ENCODE data around the gene COL5A3. TPM values are rescaled to one million over a fixed set of nuclear protein-coding genes. Genes with fewer than 3 reads are reported as not detected.

COL5A3 gene
- total and polyA plus RNA-seq, 12 donors = 3.8 to 35.6 (median 10.7) TPM

GRCh38 chr19:9912551-9913236, 97.6 kb downstream of the COL5A3 start:
- DNase-seq = no peak
- no peak overlapping the region for H3K27ac ChIP-seq
- peak overlapping the region in 7 of 10 donors; percentile 38 to 57 (median 47) for H3K4me3 ChIP-seq
- no peak for TF ChIP-seq CTCF (IDR thresholded peaks at IDR 0.05)
- no peaks in the 10 kb centered on the region for H3K9me3 ChIP-seq
- whole genome bisulfite sequencing, 2 donors = 29 to 30% methylated on average over 24 of the region's 24 CpGs
- peaks cover 10 to 87% (median 51%) of the 10 kb centered on the region in 7 donors for H3K27me3 ChIP-seq
- intact Hi-C loops (cut with DNase I) = loop anchor here in 1 of 10 donors (10.0 kb wide), 1 partner anchor 68 kb away; no protein-coding TSS in a partner anchor
- no peak for ATAC-seq
- no peaks in the 10 kb centered on the region for H3K36me3 ChIP-seq
- H3K4me1 ChIP-seq = peaks cover 5 to 20% (median 14%) of the 10 kb centered on the region in 9 donors

GRCh38 chr19:9911524-9912185, 98.6 kb downstream of the COL5A3 start:
- no peak for TF ChIP-seq CTCF (IDR thresholded peaks at IDR 0.05)
- H3K4me1 ChIP-seq = peaks cover 5 to 20% (median 14%) of the 10 kb centered on the region in 9 donors
- WGBS, 2 donors = 64 to 67% methylated on average over 6 of the region's 6 CpGs
- H3K27me3 ChIP-seq = peaks cover 10 to 76% (median 51%) of the 10 kb centered on the region in 7 donors
- no peak for DNase-seq
- no peaks in the 10 kb centered on the region for H3K36me3 ChIP-seq
- H3K9me3 ChIP-seq = no peaks in the 10 kb centered on the region
- no peak for ATAC-seq
- intact Hi-C loops (cut with DNase I) = loop anchor here in 1 of 10 donors (10.0 kb wide), 1 partner anchor 67 kb away; no protein-coding TSS in a partner anchor
- no peak overlapping the region for H3K27ac ChIP-seq
- no peak overlapping the region for H3K4me3 ChIP-seq

- Histone ChIP-seq H3K4me1 (peaks cover 5 to 20% (median 14%) of the 10 kb centered on the region in 9 donors), H3K27me3 (peaks cover 10 to 67% (median 51%) of the 10 kb centered on the region in 7 donors), H3K27ac (no peak overlapping the region), H3K9me3 (no peaks in the 10 kb centered on the region), H3K36me3 (no peaks in the 10 kb centered on the region), H3K4me3 (no peak overlapping the region)
- ATAC-seq (no peak), DNase-seq (no peak)
- intact Hi-C loops (cut with DNase I) = loop anchor here in 1 of 10 donors (10.0 kb wide), 1 partner anchor 66 kb away; no protein-coding TSS in a partner anchor
- 92 to 95% methylated on average over 1 of the region's 1 CpG for WGBS, 2 donors
- TF ChIP-seq CTCF (IDR thresholded peaks at IDR 0.05) = no peak
Observed at GRCh38 chr19:9910625-9911024, 99.7 kb downstream of the COL5A3 start.

Small RNA genes lying within 50 kb of the gene (microRNA-seq; reads per million reads assigned to microRNA genes)
- gene MIR5589 = 0 reads per million in 2 donors

Other genes starting within 250 kb of the COL5A3 start
- gene ZNF846, start 241.8 kb downstream of the COL5A3 start, total RNA-seq = 10 to 100 TPM in 5 of 10 donors, 1 to 10 TPM in 5; 6.2 to 16.2 (median 10.1) TPM
- 10 to 100 TPM in 1 of 2 donors, 1 to 10 TPM in 1; 3.9 to 21.4 TPM for gene ZNF846, start 241.8 kb downstream of the COL5A3 start, polyA plus RNA-seq
- 10 to 100 TPM; 10.5 to 13.8 (median 11.5) TPM for gene FBXL12, start 191.4 kb downstream of the COL5A3 start, total RNA-seq
- 10 to 100 TPM; 13.5 to 19.5 TPM for gene FBXL12, start 191.4 kb downstream of the COL5A3 start, polyA plus RNA-seq
- 100 to 1,000 TPM; 483 to 573 (median 516) TPM for gene UBL5, start 182.6 kb downstream of the COL5A3 start, total RNA-seq
- 1,000 to 10,000 TPM in 1 of 2 donors, 100 to 1,000 TPM in 1; 914 to 1,564 TPM for gene UBL5, start 182.6 kb downstream of the COL5A3 start, polyA plus RNA-seq
- gene PIN1, start 175.2 kb downstream of the COL5A3 start, total RNA-seq = 100 to 1,000 TPM in 2 of 10 donors, 10 to 100 TPM in 8; 81.1 to 109 (median 90.8) TPM
- 100 to 1,000 TPM in 1 of 2 donors, 10 to 100 TPM in 1; 74.6 to 152 TPM for gene PIN1, start 175.2 kb downstream of the COL5A3 start, polyA plus RNA-seq
- gene OLFM2, start 74.0 kb downstream of the COL5A3 start, total RNA-seq = 1 to 10 TPM in 8 of 10 donors, under 1 TPM in 2; 0.30 to 4.1 (median 1.4) TPM
- 1 to 10 TPM; 2.3 to 8.0 TPM for gene OLFM2, start 74.0 kb downstream of the COL5A3 start, polyA plus RNA-seq
- gene RDH8, start 3.0 kb upstream of the COL5A3 start, total RNA-seq = not detected
- not detected for gene RDH8, start 3.0 kb upstream of the COL5A3 start, polyA plus RNA-seq
- 10 to 100 TPM in 4 of 10 donors, 1 to 10 TPM in 6; 4.0 to 18.9 (median 9.6) TPM for gene SHFL, start 75.8 kb upstream of the COL5A3 start, total RNA-seq
- gene SHFL, start 75.8 kb upstream of the COL5A3 start, polyA plus RNA-seq = 10 to 100 TPM; 11.1 to 30.2 TPM
- under 1 TPM in 1 of 10 donors, not detected in 9; 0.14 TPM for gene ANGPTL6, start 92.2 kb upstream of the COL5A3 start, total RNA-seq
- gene ANGPTL6, start 92.2 kb upstream of the COL5A3 start, polyA plus RNA-seq = under 1 TPM; 0.09 to 0.37 TPM
- 10 to 100 TPM; 17.6 to 43.3 (median 20.7) TPM for gene PPAN, start 95.9 kb upstream of the COL5A3 start, total RNA-seq
- gene PPAN, start 95.9 kb upstream of the COL5A3 start, polyA plus RNA-seq = 10 to 100 TPM; 34.3 to 47.7 TPM
- gene P2RY11, start 101.2 kb upstream of the COL5A3 start, total RNA-seq = 10 to 100 TPM in 1 of 10 donors, 1 to 10 TPM in 9; 4.9 to 13.8 (median 6.8) TPM
- 1 to 10 TPM; 4.2 to 4.7 TPM for gene P2RY11, start 101.2 kb upstream of the COL5A3 start, polyA plus RNA-seq
- gene EIF3G, start 109.4 kb upstream of the COL5A3 start, total RNA-seq = 100 to 1,000 TPM; 146 to 193 (median 180) TPM
- gene EIF3G, start 109.4 kb upstream of the COL5A3 start, polyA plus RNA-seq = 100 to 1,000 TPM; 113 to 241 TPM
- 10 to 100 TPM; 11.8 to 36.4 (median 21.6) TPM for gene DNMT1, start 184.4 kb upstream of the COL5A3 start, total RNA-seq
- gene DNMT1, start 184.4 kb upstream of the COL5A3 start, polyA plus RNA-seq = 10 to 100 TPM; 20.9 to 34.7 TPM
- 10 to 100 TPM in 1 of 10 donors, 1 to 10 TPM in 9; 1.8 to 12.2 (median 3.3) TPM for gene S1PR2, start 220.8 kb upstream of the COL5A3 start, total RNA-seq
- gene S1PR2, start 220.8 kb upstream of the COL5A3 start, polyA plus RNA-seq = 1 to 10 TPM; 1.8 to 4.8 TPM
- gene MRPL4, start 241.7 kb upstream of the COL5A3 start, total RNA-seq = 10 to 100 TPM; 53.2 to 94.3 (median 69.0) TPM
- gene MRPL4, start 241.7 kb upstream of the COL5A3 start, polyA plus RNA-seq = 100 to 1,000 TPM in 1 of 2 donors, 10 to 100 TPM in 1; 29.0 to 101 TPM

All from heart right ventricle (tissue), 16 donors.